NCI-H1694 treated with DMSO at 0.1 percent for 48 hours (cell line): ENCODE measurements around the gene E2F4.

Experiments
- DNase-seq: peaks from one replicate; lab custom pipeline; 2025; lab: John Stamatoyannopoulos, UW

E2F4 gene

DNA sequence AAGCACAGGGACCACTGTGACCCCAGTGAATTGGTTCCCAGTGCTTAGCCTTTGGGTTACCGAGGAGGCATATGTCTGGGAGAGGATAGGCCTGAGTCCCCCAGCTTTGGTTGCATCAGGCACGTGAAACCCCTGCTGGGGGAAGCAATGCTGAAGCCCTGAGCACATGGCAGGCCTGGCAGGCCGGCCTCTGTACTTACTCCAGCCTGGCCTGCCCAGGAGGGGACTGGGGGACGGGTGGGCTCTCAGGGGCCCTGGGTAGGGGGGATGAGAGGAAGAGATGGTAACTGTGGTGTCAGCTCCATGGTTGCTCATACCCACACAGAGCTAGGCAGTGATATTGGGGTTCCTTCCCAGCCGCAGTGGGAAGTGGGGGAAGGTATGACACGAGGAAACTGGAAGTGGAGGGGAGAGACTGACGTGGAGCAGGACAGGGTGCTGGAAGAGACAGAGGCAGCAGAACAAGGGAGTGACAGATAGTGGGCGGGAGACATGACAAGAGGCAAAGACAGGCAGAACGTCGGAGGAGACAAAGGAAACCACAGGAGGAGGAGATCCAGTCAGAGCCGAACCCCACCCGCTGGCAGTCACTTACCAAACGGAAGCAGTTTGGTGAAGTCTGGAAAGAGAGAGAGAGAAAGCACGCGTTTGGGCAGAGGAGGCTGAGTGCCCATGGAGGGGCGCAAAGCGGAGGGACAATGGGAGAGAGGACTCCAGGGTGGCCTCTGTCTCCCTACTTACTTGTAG, 44.0 kb downstream of the E2F4 start:
- DNase-seq: no peak

DNA sequence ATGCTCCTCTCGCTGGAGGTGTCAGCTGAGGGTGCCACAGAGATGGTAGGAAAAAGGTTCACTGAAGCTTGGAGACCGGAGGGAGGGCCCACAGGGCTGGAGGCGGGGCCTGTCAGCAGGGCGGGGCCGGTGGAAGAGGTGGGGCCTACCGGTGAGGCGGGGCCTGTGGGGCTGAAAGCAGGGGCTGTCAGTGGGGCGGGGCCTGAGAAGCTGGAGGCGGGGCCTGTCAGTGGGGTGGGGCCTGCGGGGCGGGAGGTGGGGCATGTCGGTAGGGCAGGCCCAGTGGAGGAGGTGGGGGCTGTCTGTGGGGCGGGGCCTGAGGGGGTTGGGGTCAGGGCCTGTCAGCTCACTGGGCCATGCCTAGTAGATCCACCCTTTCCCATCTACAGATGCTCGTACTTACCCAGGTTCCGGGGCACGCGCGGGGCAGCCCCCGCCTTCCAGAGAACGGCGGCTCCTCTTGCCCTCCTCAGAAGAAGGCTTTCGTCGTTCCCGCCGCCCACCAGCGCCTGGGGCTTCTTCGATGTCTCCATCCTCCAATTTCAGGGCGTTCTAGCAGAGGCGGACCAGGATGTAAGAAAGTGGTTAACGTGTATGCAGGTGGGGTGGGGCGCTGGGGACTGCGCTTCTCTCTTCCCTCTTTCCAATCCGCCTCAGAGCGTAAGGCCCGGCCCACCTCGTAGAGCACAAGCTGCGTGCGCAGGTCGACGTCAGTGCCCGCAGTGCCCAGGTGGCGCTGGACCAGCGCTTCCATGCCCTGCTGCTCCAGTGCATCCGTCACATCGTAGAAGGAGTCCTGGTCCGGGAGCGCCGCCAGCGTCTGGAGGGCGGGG, 44.8 kb downstream of the E2F4 start:
- DNase-seq: no peak

DNA sequence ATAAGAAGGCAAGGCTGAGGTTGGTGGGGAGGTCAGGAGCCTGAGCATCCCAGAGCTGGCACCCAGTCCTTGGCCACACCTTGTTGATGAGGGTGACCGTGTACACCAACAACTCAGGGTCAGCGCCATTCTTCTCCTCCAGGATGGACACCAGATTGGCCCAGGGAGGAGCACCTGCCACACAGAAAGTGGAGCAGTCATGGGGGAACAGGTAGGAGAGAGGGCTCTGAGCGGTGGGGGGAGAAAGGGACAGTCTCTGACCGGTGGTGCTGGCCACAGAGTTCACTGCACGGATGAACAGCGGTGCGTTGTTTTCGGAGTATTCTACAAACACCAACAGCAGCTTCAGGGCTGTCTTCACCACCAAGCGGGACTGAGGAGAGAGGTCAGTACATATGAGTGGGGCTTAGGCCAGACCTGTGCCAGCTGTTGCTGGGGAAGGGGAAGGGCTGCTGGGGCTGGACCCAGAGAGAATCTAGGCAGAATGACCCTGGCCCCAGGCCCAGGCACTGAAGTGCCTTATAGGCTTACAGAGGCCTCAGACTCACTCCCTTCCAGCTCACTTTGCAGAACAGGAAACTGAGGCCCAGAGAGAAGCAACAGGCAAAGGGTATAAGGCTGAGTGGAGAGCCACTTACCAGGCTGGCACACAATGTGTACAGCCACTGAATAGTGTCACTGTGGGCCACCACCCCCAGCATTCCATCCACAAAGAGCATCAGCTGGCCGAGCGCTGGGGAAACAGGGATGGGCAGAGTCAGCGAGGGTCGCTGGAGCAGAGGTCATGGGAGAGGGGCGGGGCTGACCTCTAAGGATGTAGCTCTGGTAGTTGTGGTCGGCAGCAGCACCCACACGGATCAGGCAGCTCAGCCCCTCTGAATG, 45.7 kb downstream of the E2F4 start:
- DNase-seq: no peak

DNA sequence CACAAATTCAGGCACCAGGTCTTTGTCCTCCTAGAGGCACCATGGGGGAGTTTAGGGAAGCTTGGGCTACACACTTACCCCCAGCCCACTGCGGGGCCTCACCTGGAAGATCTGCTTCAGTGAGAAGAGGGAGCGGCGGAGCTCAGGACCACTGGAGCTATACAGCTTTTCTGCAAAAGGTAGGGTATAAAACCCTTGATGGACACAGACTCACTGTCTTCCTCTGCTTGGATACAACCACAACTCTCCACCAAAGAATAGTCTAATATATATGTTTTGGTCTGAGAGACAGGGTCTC, 46.3 kb downstream of the E2F4 start:
- DNase-seq: no peak

DNA sequence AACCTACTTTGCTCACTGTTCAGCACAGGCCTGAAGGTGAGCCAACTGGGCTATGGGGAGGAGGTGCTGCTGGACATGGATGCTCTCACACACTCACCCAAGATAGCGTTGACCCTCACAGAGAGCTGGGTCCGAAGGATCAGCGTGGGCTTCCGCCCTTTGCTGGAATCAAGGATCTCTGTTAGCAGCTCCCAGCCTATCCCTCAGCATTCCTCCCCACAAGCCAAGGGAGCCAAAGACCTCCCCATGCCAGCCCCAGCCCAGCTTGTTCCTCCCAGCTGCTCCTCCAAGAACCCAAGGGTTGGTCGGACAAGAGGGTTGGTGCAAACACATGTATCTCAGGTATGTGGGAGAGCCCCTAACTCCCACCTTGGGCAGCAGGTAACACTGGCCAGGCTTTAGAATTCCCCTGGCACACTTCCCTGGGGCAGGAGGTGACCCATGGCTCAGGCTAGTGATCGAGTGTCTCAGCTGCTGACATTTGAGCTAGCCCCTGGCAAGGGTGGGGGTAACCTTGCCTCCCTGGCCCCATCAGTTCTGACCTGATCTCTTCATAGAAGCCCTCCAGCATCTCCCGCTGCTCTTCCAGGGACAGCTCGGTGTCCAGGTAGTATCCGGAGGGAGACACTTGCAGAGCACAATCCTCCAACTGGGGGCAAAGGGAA, 47.0 kb downstream of the E2F4 start:
- no peak for DNase-seq

GRCh38 chr16:67240506-67240905, 48.6 kb downstream of the E2F4 start:
- no peak for DNase-seq

GRCh38 chr16:67241008-67241900, 49.3 kb downstream of the E2F4 start:
- no peak for DNase-seq

DNA sequence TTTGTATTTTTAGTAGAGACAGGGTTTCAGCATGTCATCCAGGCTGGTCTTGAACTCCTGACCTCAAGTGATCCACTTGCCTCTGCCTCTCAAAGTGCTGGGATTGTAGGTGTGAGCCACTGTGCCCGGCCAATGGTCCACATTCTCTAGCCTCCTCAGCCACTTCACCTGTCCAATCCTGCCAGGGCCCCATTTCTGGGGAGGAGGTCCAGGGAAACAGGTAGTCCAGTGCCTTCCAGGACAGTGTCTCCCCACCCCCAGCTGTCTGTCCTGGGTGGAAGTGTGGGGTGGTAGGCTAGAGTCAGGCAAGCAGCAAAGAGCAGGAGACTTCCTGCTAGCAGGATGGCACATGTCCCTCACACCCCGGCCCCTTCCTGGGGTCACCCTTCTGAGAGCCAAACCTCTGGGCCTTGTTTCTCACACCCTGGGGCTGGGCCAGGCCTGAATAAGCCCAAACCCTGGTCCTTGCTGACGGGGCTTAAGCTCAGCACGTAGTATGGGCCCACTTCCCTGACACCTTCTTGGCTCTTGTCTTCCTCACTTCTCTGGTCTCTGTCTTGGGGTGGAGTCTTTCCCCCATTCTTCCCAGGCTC, 50.3 kb downstream of the E2F4 start:
- no peak for DNase-seq

GRCh38 chr16:67243481-67243880, 51.5 kb downstream of the E2F4 start:
- DNase-seq: no peak

- DNase-seq: no peak
These were observed 52.6 kb downstream of the E2F4 start for GRCh38 chr16:67244387-67245185.

DNA sequence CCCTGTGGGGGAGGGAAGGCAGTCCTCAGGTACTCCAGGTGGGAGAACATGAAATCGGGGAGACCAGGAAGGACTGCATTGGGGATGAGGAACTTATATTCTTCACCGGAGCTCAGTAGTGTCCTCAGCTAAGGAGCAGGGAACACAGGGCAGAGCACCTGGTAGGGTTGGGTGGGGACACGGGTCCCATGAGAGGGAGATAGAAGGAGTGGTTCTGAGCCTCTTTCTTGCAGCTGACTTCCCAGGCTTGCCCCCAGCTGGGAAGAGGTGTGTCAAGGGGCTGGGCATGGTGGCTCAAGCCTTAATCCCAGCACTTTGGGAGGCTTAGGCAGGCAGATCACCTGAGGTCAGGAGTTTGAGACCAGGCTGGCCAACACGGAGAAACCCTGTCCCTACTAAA, 53.2 kb downstream of the E2F4 start:
- no peak for DNase-seq

GRCh38 chr16:67245674-67246080, 53.7 kb downstream of the E2F4 start:
- no peak for DNase-seq

GRCh38 chr16:67246081-67246755, 54.3 kb downstream of the E2F4 start:
- peak; percentile 28 for DNase-seq

DNA sequence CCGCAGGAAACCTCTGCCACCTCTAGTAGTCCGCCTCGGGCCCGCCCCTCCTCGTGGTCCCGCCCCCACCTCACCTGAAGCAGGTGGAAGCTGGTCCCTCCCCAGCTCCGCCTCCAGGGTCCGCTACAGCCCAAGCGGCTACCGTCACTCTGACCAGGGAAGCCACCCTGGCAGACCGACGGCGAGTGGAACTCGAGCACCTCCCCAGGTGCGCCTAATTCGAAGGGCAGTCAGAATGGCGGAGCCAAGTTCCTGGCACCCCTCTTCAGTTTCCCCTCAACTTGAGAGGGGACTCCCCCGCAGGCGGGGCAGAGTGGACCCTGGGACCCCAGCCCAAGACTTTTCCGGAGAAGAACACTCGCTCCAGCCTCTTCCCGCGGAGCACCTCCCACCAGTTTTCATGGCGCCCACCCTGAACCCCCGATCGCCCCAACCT, 54.8 kb downstream of the E2F4 start:
- no peak for DNase-seq

DNA sequence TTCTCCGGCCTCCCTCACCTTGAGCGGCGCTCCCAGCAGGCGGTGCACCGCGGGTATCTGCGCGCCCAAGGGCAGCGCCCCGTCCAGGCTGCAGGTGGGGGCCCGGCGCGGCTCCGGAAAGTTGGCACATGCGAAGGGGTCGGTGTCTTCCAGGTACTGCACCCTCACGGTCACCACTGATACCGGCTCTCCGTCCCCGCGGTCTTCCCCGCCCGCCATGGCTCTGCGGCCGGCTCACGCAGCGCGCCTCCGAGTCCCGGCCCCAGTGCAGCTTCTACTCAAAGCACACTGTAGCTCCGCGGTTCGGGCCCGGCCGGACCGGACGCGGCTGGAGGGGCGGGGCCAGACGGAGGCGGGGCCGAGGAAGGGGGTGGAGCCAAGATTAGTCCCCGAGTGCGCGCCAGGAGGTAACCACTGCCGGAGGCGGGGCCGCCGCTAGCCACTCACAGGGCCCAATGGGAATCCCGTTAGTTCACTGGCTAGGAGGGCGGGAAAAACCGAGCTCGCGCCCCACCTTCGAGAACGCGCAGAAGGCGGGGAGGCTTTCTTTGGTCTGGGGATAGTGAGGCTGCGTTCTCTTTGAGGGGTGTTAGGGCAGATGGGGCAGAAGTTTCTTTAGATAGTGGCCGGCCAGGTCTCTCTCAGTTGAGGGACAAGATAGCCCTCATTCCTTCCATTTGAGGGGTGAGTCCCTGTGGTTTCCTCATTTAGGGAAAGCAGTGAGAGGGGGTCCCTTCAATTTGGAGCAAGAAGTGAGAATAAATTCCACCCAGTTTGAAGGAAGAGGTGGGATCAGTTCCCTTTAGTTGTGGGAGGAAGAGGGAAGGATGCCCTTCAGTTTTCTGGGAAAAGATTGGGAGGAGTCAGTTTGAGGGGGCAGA, 55.5 kb downstream of the E2F4 start, which contains the start of gene FHOD1:
Gene FHOD1 (minus strand): TSS at position 290 of the 881 bp plus-strand sequence. CDS start 71 bp downstream, at position 219.
- DNase-seq: peak; percentile 65

- DNase-seq: peak; percentile 5
These were observed 56.1 kb downstream of the E2F4 start for GRCh38 chr16:67248073-67248400.
